ENCODE results near the gene DAB2. TPM values are rescaled to one million over a fixed set of nuclear protein-coding genes. Genes with fewer than 3 reads are reported as not detected.

Gene DAB2
- total RNA-seq, 1 experiment from 2014 or later: 5.5 TPM

DNA sequence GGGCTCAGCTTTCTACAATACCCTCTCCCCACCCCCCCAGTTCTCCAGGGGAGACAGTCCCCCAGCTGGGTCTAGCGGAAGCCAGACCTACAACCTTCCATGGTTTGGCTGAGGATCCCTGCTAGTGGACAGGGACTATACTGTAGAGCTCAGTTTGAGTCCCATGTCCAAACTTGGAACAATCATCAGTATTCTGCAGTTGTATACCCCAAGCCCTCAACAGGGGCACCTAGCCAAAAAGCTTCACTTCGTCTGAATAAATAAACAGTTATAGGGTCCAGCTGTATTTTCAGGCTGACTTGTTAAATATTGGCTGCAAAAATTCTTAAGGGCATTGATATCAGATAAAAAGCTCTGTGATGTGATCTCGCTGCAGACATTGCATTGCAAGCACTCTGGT, 45.1 kb downstream of the DAB2 start:
- H3K4me2 ChIP-seq (ENCODE audit: low read length): no peak overlapping the region
- H3K9me2 ChIP-seq (ENCODE audit: insufficient read depth): no peaks in the 10 kb centered on the region
- ChIA-PET RAD21 (ENCODE audit: low non-redundant PET in 1 of 2, low total read pairs in 2 of 2, uncharacterized antibody in 2 of 2, unreplicated experiment in 2 of 2) (no interaction called here), CTCF (interaction anchor here (1.4 kb wide), 1 partner anchor 10 kb away, joined by 7 read pairs; no protein-coding TSS in a partner anchor), POLR2A (no interaction called here)
- H3K4me1 ChIP-seq (ENCODE audit: control insufficient read depth in 1 of 2, insufficient read depth in 2 of 2, low read length in 2 of 2): no peaks in the 10 kb centered on the region
- DNase-seq (ENCODE audit: low read depth, low spot score): no peak
- no peaks in the 10 kb centered on the region for H4K20me1 ChIP-seq (ENCODE audit: insufficient read depth)
- H3K79me2 ChIP-seq (ENCODE audit: insufficient read depth, low read length): no peaks in the 10 kb centered on the region
- H3K9ac ChIP-seq (ENCODE audit: low read length): no peak overlapping the region
- H3K27me3 ChIP-seq (ENCODE audit: insufficient read depth, low read length): no peaks in the 10 kb centered on the region
- H3K4me3 ChIP-seq (replicated peaks in 1 of 2; ENCODE audit: low read depth in 1 of 2, low read length in 2 of 2): no peak overlapping the region
- no peak for ATAC-seq
- BruUV-seq (replicated peaks): no TSS peak
- intact Hi-C loops (cut with micrococcal nuclease): loop anchor here (5.0 kb wide), 1 partner anchor 162 kb away; the partner anchor contains the start of gene FYB1
- H3K36me3 ChIP-seq (ENCODE audit: control insufficient read depth in 1 of 2, insufficient read depth in 2 of 2, low read length in 2 of 2): no peaks in the 10 kb centered on the region
- no peak overlapping the region for H2AFZ ChIP-seq (ENCODE audit: low read depth, low read length, poor library complexity, severe bottlenecking)
- H3K27ac ChIP-seq (ENCODE audit: low read depth, low read length): no peak overlapping the region
- no peak for TF ChIP-seq POLR2A (IDR thresholded peaks at IDR 0.05; ENCODE audit: borderline replicate concordance, extremely low read depth, insufficient read depth, insufficient read length)
- TF ChIP-seq RAD21 (IDR thresholded peaks at IDR 0.05; ENCODE audit: low read depth): no peak
- no peak for TF ChIP-seq CEBPB (IDR thresholded peaks at IDR 0.05; ENCODE audit: low read depth)
- TF ChIP-seq, protein P1, sequence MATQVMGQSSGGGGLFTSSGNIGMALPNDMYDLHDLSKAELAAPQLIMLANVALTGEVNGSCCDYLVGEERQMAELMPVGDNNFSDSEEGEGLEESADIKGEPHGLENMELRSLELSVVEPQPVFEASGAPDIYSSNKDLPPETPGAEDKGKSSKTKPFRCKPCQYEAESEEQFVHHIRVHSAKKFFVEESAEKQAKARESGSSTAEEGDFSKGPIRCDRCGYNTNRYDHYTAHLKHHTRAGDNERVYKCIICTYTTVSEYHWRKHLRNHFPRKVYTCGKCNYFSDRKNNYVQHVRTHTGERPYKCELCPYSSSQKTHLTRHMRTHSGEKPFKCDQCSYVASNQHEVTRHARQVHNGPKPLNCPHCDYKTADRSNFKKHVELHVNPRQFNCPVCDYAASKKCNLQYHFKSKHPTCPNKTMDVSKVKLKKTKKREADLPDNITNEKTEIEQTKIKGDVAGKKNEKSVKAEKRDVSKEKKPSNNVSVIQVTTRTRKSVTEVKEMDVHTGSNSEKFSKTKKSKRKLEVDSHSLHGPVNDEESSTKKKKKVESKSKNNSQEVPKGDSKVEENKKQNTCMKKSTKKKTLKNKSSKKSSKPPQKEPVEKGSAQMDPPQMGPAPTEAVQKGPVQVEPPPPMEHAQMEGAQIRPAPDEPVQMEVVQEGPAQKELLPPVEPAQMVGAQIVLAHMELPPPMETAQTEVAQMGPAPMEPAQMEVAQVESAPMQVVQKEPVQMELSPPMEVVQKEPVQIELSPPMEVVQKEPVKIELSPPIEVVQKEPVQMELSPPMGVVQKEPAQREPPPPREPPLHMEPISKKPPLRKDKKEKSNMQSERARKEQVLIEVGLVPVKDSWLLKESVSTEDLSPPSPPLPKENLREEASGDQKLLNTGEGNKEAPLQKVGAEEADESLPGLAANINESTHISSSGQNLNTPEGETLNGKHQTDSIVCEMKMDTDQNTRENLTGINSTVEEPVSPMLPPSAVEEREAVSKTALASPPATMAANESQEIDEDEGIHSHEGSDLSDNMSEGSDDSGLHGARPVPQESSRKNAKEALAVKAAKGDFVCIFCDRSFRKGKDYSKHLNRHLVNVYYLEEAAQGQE (IDR thresholded peaks at IDR 0.05; ENCODE audit: low read depth): no peak
- TF ChIP-seq POLR2AphosphoS5 (IDR thresholded peaks at IDR 0.05; ENCODE audit: low read depth, low read length): no peak
- no peak for TF ChIP-seq FOSL1 (IDR thresholded peaks at IDR 0.05; ENCODE audit: low read depth)
- no peak for TF ChIP-seq ZNF274 (IDR thresholded peaks at IDR 0.05; ENCODE audit: low read depth, low read length)
- no peak for TF ChIP-seq JUND (IDR thresholded peaks at IDR 0.05)
- TF ChIP-seq EZH2phosphoT487 (IDR thresholded peaks at IDR 0.05; ENCODE audit: borderline replicate concordance): no peak
- TF ChIP-seq SIN3A (IDR thresholded peaks at IDR 0.05; ENCODE audit: low read depth): no peak
- TF ChIP-seq SRF (IDR thresholded peaks at IDR 0.05; ENCODE audit: low read depth): no peak
- TF ChIP-seq YY1 (IDR thresholded peaks at IDR 0.05; ENCODE audit: extremely low read depth, insufficient replicate concordance, low read depth, low read length): no peak
- no peak for TF ChIP-seq TCF7L2 (IDR thresholded peaks at IDR 0.05; ENCODE audit: borderline replicate concordance, extremely low read depth, insufficient read depth, insufficient read length)
- TF ChIP-seq, protein P2, sequence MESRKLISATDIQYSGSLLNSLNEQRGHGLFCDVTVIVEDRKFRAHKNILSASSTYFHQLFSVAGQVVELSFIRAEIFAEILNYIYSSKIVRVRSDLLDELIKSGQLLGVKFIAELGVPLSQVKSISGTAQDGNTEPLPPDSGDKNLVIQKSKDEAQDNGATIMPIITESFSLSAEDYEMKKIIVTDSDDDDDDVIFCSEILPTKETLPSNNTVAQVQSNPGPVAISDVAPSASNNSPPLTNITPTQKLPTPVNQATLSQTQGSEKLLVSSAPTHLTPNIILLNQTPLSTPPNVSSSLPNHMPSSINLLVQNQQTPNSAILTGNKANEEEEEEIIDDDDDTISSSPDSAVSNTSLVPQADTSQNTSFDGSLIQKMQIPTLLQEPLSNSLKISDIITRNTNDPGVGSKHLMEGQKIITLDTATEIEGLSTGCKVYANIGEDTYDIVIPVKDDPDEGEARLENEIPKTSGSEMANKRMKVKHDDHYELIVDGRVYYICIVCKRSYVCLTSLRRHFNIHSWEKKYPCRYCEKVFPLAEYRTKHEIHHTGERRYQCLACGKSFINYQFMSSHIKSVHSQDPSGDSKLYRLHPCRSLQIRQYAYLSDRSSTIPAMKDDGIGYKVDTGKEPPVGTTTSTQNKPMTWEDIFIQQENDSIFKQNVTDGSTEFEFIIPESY (IDR thresholded peaks at IDR 0.05; ENCODE audit: extremely low read depth, insufficient replicate concordance, low read length): no peak
- TF ChIP-seq, protein P3, sequence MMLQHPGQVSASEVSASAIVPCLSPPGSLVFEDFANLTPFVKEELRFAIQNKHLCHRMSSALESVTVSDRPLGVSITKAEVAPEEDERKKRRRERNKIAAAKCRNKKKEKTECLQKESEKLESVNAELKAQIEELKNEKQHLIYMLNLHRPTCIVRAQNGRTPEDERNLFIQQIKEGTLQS (IDR thresholded peaks at IDR 0.05): no peak
- TF ChIP-seq ELF1 (IDR thresholded peaks at IDR 0.05; ENCODE audit: borderline replicate concordance, low read depth): no peak
- TF ChIP-seq, protein P4, sequence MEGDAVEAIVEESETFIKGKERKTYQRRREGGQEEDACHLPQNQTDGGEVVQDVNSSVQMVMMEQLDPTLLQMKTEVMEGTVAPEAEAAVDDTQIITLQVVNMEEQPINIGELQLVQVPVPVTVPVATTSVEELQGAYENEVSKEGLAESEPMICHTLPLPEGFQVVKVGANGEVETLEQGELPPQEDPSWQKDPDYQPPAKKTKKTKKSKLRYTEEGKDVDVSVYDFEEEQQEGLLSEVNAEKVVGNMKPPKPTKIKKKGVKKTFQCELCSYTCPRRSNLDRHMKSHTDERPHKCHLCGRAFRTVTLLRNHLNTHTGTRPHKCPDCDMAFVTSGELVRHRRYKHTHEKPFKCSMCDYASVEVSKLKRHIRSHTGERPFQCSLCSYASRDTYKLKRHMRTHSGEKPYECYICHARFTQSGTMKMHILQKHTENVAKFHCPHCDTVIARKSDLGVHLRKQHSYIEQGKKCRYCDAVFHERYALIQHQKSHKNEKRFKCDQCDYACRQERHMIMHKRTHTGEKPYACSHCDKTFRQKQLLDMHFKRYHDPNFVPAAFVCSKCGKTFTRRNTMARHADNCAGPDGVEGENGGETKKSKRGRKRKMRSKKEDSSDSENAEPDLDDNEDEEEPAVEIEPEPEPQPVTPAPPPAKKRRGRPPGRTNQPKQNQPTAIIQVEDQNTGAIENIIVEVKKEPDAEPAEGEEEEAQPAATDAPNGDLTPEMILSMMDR (IDR thresholded peaks at IDR 0.05 in 2 of 3, conservative IDR thresholded peaks at IDR 0.05 in 1 of 3; ENCODE audit: borderline replicate concordance in 1 of 3, insufficient read depth in 1 of 3, low read depth in 2 of 3, low read length in 2 of 3): no peak
- no peak for TF ChIP-seq EZH2 (IDR thresholded peaks at IDR 0.05)
- H3K9me3 ChIP-seq (ENCODE audit: control insufficient read depth in 1 of 2, insufficient read depth in 1 of 2, low read depth in 1 of 2, low read length in 2 of 2): no peaks in the 10 kb centered on the region

Data from HCT116 (cell line).